ENCODE results near the gene PRKCG.

The PRKCG gene

DNA sequence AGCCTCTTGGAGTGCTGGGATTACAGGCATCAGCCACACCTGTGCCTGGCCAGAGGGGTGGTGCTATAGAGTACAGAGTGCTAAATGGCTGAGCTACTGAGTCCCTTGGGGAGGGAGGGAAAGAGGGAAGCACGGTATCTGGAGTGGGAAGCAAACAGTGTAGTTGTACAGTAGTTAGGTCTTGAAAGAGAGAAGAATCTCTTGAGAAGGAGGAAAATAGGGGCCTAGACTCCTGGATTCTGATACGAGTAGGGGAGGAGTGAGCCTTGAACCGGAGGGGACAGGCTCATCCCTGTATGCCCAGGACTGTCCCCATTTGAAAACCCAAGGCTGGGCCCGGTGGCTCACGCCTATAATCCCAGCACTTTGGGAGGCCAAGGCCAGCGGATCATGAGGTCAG is 9.2 kb upstream of the PRKCG start:
- DNase-seq (ENCODE audit: low spot score) = no peak

- no peak for DNase-seq (ENCODE audit: low spot score)
Measured at GRCh38 chr19:53873773-53874605, 8.0 kb upstream of the PRKCG start.

DNA sequence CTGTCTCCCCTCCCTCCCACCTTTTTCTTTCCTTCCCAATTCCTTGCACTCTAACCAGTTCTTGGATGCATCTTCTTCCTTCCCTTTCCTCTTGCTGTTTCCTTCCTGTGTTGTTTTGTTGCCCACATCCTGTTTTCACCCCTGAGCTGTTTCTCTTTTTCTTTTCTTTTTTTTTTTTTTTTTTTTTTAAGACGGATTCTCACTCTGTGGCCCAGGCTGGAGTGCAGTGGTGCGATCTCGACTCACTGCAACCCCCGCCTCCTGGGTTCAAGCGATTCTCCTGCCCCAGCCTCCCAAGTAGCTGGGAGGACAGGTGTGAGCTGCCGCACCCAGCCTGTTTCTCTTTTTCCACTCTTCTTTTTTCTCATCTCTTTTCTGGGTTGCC is 7.4 kb upstream of the PRKCG start:
- DNase-seq (ENCODE audit: low spot score) = no peak

DNA sequence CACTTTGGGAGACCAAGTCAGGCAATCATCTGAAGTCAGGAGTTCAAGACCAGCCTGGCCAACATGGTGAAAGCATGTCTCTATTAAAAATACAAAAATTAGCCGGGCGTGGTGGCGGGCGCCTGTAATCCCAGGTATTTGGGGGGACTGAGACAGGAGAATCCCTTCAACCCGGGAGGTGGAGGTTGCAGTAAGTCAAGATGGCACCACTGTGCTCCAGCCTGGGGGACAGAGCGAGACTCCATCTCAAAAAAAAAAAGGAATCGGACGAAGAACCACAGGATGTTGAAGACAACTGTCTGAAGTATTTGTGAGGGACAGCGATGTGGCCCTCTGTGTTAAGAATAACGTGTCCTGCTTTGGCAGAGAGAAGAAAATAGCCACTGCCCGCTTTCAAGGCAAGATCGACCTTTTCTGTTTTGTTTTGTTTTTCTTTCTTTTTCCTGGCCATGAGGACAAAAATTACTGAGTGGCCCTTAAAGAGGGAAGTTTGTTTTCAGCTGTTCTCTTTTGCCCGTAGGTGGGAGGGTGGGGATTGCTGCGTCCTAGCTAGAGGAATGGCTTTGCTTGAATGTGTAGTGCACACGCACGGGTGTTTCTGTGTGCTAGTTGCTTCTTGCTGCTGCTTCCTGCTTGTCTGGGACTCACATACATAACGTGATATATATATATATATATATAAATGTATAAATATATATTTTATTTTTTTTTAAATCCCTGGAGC is 6.2 kb upstream of the PRKCG start:
- no peak for DNase-seq (ENCODE audit: low spot score)

- DNase-seq (ENCODE audit: low spot score) = no peak
Measured at GRCh38 chr19:53876651-53877224, 5.3 kb upstream of the PRKCG start.

- DNase-seq (ENCODE audit: low spot score) = peak; percentile 63
Measured at GRCh38 chr19:53877361-53877766, 4.6 kb upstream of the PRKCG start.

GRCh38 chr19:53878776-53879139 is 3.2 kb upstream of the PRKCG start:
- DNase-seq (ENCODE audit: low spot score) = no peak

DNA sequence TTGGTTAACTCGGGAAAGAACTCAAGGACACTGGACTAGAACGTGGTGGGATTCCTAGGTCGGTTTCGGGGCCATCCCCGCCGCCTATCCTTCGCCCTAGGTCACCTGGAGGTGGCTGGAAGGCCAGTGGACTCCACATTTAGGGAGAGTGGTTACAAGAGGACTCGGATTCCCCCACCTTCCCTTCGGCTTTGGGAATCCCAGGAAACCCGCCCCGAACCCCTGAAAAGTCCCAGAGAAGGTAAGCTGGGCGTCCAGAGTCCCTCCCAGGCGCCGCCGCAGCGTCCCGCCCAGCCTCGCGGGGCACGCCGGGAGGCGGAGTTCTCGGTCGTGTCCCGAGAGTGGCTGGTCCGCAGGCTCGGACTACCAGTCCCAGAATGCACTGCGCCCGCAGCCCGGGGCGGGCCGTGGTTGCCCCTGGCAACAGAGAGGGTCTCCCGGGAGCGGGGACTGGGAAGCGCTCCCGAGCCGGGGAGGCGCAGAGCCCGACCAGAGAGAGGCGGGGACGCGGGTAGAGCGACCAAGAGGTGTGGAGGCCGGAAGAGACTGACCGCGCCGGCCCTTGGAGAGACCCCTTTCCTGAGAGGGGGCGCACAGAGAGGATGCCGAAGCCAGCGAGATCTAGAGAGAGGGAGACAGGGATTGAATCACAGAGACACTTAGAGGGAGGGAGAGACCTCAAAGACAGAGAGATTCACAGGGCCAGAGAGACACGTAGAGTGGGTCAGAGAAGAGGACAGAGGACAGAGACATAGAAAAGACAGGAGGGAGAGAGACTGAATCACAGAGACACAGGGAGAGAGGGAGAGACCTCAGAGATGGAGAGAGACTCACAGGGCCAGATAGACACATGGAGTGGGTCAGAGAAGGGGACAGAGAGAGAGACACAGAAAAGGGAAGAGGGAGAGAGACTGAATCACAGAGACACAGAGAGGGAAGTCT is 2.6 kb upstream of the PRKCG start:
- peak; percentile 81 for DNase-seq (ENCODE audit: low spot score)

- DNase-seq (ENCODE audit: low spot score) = no peak
Measured at GRCh38 chr19:53880711-53881481, 1.1 kb upstream of the PRKCG start.

- DNase-seq (ENCODE audit: low spot score) = no peak
Measured at GRCh38 chr19:53882391-53883050, 524 bp downstream of the PRKCG start.

DNA sequence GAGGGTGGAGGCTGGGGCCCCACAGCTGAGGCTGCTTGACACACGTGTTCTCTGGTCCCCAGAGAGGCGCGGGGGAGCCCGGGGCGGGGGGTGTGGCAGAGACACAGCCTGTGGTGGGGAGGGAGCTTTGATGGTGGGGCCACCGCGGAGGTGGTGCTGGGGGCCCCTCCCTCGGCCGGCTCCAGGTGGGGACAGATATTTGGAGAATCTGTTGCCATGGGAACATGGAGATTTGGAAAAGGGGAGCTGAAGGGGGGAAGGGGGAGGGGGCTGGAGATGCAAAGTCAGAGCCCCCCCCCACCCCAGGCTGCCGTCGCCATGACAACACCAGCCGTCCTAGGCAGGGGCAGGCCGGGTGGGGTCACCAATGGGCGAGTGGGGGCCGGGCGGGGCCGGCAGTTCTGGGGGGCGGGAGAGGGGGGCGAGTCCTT is 1.2 kb downstream of the PRKCG start:
- no peak for DNase-seq (ENCODE audit: low spot score)

DNA sequence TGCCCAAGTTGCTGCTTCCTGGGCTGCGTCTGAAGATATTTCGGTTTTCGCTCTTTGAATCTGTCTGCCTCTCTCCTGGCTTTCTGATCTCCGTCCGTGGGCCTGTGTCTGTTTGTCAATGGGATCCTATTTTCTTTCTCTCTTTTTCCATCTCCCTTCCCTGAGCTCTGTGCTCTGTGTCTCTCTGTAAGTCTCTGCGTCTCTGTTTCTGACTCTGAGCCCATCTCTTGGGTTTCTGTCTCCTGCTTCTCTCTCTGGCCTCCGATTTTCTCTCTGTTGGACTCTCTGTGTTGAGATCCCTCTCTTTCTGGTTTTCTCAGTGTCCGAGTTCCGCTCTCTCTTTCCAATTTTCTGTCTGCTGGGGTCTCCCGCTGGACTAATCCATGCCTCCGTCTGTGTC is 1.7 kb downstream of the PRKCG start:
- no peak for DNase-seq (ENCODE audit: low spot score)

DNA sequence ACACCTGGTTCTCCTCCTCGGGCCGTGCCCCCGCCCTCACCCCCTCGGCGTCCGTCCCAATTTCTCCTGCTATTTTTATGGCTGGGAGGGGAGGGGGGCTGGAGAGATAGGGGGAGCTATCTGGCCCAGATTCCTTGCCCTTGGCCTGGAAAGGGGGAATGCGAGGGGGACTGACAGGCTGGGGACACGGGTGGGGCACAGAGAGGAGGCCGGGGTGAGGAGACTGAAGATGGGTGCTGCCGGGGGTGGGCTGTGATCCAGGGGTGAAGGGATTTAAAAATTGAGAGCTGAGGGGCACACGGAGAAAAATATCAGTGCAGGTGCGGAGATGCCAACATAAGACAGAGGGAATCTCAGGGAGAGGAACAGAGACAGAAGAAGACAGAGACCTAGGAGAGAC is 2.3 kb downstream of the PRKCG start:
- no peak for DNase-seq (ENCODE audit: low spot score)

GRCh38 chr19:53885036-53885435 is 3.0 kb downstream of the PRKCG start:
- no peak for DNase-seq (ENCODE audit: low spot score)

GRCh38 chr19:53892301-53892980 is 10.4 kb downstream of the PRKCG start:
- no peak for DNase-seq (ENCODE audit: low spot score)

DNA sequence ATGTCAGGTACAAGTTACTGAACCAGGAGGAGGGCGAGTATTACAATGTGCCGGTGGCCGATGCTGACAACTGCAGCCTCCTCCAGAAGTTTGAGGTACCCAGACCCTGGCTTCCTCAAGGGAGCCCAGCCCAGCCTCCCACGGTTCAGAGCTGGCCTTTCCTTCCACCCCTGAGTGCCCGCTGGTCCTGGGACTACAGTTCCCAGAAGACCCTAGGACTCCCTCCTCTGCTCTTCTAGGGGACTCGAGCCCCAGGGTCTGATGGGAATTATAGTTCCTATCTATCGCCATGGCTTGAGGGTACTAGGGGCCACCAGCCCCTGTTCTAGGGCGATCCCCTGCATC is 11.0 kb downstream of the PRKCG start:
- DNase-seq (ENCODE audit: low spot score) = no peak

- no peak for DNase-seq (ENCODE audit: low spot score)
Measured at GRCh38 chr19:53894707-53895106, 12.7 kb downstream of the PRKCG start.

DNA sequence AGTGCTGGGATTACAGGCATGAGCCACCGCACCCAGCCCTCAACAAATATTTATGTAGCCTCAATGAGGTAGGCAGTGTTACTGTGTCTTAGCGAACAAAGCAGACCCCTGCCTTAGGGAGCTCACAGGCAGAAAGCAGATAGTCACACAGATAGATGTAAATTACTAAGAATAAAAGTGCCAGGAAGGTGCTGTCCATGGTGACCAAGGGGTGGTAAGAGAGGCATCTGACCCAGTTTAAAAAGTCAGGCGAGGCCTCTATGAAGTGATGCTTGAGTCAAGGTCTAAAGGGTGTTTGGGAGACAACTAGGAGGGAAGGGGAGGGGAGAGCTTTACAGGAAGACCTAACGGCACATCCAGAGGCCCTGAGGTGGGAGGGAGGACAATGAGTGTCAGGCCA is 14.7 kb downstream of the PRKCG start:
- no peak for DNase-seq (ENCODE audit: low spot score)

DNA sequence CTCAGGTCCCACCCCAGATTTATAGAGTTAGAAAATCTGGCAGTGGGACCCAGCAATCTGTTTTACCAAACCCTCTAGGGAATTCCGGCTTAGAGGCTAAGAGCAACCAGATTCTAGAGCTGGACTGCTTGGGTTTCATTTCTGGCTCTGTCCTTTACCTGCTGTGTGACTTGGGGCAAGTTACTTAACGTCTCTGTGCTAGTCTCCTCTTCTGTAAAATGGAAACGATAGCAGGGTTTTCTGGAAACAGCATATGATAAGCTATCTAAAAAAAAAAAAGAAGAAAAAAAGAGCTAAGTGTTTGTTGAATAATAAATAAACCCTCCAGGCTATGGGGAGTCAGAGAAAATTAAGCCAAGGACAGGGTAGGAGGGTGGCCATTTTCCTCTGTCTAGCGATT is 15.5 kb downstream of the PRKCG start:
- DNase-seq (ENCODE audit: low spot score) = no peak

DNA sequence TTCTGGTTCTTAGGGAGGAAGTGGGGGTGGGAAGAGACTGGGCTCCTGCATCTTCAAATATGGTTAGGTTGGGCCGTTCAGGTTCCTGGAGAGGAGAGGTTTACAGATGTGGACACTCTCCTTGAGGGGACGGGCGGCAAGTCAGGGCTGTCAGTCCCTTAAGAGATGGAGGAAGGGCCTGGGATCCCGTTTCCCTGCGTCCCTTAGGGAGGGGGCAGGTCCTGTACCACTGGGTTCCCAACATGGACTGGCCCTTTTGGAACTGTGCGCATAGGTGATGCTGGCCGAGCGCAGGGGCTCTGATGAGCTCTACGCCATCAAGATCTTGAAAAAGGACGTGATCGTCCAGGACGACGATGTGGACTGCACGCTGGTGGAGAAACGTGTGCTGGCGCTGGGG is 16.2 kb downstream of the PRKCG start:
- no peak for DNase-seq (ENCODE audit: low spot score)

Measured in CD4-positive, alpha-beta T cell treated with Interleukin-15 for 4 hours (primary cell).